HG03432 (cell line): Measurements from ENCODE around the gene CBX6.

Experiments used
- ATAC-seq: cut with Tn5 transposase; IDR thresholded peaks from one replicate; pipeline ENCODE4 v1.9.1; 2021; ENCODE audit warnings: mild to moderate bottlenecking, moderate library complexity; ENCODE audit not compliant: unreplicated experiment

The CBX6 gene

GRCh38 chr22:38873469-38874411 lies 1.7 kb upstream of the CBX6 start:
- no peak for ATAC-seq

- no peak for ATAC-seq
These were observed 824 bp upstream of the CBX6 start for GRCh38 chr22:38872831-38873248.

DNA sequence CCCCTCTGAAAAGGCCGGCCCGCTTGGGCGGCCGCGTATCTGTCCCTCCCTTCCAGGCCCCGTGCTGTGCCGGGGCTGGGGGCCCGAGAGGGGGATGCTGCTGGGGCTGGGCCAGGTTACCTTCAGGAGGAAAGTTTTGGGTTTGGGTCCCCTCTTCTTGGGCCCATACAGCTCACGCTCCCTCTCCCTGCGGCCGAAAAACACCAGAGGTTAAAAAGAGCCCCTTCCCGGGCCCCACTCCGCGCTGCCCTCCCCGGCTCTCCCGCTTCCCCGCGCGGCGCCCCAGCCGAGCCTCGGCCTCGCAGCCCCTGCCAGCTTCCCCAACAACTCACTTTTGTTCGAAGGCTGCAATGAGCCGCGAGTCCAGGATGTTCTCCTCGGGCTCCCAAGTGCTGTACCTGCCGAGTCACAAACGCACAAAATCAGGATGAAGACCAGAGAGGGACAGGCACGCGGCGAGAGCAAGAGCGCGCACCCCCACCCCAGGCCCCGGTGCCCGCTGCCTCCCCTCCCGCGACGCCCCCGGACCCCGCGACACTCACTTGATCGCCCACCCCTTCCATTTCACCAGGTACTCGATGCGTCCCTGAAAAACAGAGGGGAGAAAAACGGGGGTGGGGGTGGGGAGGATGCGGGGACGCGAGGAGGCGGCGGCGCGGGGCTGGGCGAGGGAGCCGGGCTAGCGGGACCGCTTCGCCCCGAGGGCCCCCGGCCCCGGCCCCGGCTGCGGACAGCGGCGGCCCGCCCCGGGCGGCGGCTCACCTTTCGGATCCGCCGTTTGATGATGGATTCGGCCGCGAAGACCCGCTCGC lies 450 bp downstream of the CBX6 start:
- ATAC-seq: peak; percentile 25

DNA sequence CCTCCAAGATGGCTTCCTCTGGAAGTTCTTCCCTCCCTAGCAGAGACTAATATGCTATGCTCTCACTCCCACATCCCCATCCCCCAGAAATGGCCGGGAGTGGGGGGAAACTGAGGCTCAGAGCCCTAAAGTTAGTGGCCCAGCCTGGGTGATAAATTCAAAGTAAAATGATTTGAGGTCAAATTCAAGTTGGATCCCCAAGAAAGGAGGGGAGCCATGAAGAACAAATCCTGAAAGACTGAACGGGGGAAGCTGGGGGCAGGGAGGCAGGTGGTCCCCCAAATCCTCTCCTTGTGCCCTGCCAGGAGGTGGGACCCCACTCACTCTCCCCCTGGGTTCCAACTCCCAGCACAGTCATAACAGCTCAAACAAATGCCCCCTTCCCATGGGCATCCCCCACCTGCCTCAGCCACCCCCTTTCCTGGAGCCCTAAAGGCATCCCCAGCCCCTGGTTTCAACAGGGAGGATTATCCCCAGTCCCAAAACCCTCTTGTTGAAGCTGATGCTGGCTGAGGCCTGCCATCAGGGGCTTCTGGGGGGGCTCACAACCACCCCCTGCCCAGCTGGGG lies 1.1 kb downstream of the CBX6 start:
- no peak for ATAC-seq

GRCh38 chr22:38870312-38870741 lies 1.7 kb downstream of the CBX6 start:
- ATAC-seq: peak; percentile 21

DNA sequence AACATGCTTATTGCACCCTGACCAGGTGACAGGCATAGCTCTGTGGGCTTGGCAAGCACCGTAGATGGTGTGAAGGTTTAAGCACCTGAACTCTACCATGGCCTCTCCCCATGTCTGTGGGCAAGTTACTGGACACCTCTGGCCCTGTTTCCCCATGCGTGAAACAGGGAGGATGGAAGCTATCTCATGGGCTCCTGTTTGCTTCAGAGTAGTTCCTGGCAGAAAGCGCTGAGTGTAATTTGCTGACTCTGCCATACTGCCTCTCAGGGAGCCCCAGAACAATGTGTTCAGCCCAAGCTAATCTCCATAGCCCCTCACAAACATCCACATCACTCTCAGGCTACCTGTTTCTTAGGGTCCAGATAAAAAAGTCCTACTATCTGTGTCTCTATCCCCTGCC lies 2.4 kb downstream of the CBX6 start:
- no peak for ATAC-seq

GRCh38 chr22:38868886-38869381 lies 3.1 kb downstream of the CBX6 start:
- ATAC-seq: no peak

- no peak for ATAC-seq
These were observed 3.7 kb downstream of the CBX6 start for GRCh38 chr22:38868286-38868721.

GRCh38 chr22:38867471-38868285 lies 4.3 kb downstream of the CBX6 start:
- ATAC-seq: no peak

GRCh38 chr22:38867124-38867455 lies 4.9 kb downstream of the CBX6 start:
- ATAC-seq: no peak

DNA sequence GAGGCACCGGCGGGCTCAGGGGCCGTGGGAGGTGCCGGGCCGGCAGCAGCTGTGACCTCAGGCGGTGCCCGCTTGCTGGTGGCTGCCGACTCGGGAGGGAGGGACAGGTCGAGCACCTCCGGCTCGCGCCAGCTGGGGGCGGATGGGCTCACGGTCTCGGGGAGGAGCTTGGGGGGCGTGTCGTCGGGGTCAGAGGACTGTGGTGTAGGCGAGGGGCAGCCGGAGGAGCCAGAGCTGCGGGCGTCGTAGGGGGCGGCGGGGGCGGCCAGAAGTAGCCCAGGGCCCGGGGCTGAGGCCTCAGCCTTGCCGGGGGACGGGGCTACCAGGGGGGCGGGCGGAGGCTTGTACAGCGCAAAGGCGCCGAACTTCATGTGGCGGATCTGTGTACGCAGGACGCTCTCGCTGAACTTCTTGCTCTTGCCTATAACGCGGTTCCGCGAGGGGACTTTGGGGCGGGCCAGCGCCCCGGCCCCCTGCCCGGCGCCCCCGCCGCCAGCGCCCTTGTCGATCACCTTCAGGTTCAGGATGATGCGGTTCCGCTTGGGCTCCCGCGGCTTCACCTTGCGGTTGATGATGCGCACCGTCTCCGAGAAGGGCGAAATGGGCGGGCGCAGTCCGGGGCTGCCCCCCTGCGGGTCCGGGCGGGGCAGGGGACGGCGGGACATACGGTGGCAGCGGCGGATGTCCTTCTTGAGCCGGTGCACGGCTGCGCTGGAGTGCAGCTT lies 5.5 kb downstream of the CBX6 start:
- ATAC-seq: no peak

DNA sequence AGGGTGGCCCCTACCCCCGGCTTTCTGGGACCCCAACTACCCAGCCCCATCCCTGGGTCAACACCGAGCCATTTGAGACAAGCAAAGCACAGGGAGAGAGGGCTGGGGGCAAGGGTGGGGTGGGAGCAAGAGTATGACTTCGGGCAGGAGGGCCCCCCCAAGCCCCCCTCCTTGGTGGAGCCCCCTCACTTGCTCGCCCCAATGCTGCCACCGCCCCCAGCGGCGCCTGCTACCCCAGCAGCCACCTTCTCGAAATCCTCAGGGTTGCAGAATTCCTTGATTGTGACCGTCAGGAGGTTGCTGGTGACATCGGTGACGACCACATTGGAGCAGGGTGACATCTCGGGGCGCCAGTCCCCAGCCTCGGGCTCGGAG lies 6.0 kb downstream of the CBX6 start:
- no peak for ATAC-seq

- no peak for ATAC-seq
These were observed 6.6 kb downstream of the CBX6 start for GRCh38 chr22:38865201-38866023.

DNA sequence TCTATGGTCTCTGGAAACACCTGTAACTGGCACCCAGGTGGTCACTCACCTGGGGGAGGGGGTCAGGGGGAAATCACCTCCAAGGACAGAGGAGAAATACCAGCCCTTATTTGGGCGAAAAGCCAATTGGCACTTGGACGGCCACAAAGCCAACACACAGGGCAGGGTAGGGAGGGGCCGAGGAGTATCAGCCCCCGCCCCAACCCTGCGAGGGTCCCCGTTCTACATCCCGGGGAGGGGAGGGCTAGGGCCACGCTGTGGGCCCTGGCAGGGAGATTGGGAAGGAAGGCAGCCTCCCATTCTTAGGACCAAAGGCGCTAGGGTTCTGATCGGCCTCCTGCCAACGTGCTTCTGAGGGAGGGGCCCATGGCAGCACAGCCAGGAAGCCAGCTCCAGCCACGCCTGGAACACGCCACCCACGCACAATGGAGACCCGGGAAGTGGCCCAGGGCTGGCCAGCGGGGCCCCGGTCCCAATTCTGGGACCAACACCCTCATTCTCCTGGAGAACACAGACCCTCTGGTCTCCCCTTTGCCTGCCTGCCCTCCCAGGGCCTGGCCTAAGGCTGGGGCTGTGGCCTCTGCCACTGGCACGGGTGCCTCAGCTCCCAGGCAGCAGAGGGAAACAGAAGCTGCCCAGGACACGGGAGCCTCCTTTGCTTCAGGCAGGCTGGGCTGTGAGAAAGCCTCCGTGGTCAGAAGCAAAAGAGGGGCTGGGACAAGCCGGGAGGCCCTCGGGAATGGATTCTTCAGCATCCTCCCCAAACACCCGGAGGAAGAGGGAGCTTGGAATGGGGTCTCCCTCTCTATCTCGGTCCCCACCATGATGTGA lies 7.4 kb downstream of the CBX6 start:
- no peak for ATAC-seq

DNA sequence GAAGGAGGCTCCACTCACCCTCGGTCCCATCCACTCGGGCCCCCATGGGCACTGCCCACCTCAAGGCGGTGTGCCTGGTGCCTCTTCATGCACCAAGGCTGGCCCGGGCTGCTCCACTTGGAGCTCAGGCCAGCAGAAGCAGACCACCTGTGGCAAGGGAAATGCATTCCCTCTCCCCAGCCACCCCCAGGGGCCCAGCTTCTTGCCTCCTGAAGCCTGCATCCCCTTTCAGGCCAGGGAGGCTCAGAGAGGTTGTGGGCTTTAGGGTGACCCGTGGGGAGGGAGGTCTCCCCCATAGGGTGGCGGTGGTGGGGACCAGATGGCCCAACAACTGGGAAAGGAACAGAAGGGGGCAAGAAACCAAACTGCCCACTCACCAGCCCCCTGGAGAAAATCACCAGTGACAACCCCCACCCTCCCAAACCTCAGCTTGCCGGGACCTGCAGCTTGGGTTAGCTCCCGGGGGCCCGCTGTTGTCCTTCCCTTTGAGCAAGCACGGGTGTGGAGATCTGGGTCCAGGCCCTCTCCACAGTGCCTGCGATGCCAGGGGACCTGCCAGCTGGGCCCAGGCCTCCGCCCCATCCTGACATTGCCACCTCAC lies 8.4 kb downstream of the CBX6 start:
- no peak for ATAC-seq

GRCh38 chr22:38862375-38863329 lies 9.4 kb downstream of the CBX6 start:
- ATAC-seq: no peak

- no peak for ATAC-seq
These were observed 10.1 kb downstream of the CBX6 start for GRCh38 chr22:38861927-38862326.
